Measurements from ENCODE around the gene CEP89.

CEP89 gene

DNA sequence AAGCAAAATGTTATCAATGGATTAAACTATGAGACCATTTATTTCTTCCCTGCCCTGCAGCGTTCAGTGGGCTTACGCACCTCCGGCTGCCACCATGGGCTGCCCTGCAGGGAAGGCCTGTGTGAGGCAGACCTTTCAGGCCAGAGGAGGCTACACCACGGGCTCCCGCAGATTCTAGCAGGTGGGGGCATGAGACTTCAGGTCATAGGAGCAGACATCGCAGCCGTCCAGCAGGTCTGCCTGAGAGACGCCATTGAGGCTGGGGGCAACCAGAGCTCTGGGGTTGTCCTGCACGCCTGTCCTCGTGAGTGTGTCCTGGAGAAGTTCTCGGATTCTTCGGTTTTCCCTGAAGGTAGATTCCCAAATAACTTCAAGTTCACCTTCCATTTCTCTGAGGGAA, 92.8 kb downstream of the CEP89 start:
- H3K27me3 ChIP-seq: no peaks in the 10 kb centered on the region
- no peak for DNase-seq
- H3K4me1 ChIP-seq: no peaks in the 10 kb centered on the region
- H3K36me3 ChIP-seq: no peaks in the 10 kb centered on the region
- H3K4me3 ChIP-seq (ENCODE audit: low read depth, low read length): no peak overlapping the region
- TF ChIP-seq, protein P1, sequence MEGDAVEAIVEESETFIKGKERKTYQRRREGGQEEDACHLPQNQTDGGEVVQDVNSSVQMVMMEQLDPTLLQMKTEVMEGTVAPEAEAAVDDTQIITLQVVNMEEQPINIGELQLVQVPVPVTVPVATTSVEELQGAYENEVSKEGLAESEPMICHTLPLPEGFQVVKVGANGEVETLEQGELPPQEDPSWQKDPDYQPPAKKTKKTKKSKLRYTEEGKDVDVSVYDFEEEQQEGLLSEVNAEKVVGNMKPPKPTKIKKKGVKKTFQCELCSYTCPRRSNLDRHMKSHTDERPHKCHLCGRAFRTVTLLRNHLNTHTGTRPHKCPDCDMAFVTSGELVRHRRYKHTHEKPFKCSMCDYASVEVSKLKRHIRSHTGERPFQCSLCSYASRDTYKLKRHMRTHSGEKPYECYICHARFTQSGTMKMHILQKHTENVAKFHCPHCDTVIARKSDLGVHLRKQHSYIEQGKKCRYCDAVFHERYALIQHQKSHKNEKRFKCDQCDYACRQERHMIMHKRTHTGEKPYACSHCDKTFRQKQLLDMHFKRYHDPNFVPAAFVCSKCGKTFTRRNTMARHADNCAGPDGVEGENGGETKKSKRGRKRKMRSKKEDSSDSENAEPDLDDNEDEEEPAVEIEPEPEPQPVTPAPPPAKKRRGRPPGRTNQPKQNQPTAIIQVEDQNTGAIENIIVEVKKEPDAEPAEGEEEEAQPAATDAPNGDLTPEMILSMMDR (IDR thresholded peaks at IDR 0.05; ENCODE audit: low read depth, low read length): no peak
- no peaks in the 10 kb centered on the region for H3K9me3 ChIP-seq

GRCh38 chr19:32877977-32878745, 93.6 kb downstream of the CEP89 start:
- TF ChIP-seq, protein P1 (IDR thresholded peaks at IDR 0.05; ENCODE audit: low read depth, low read length): no peak
- Histone ChIP-seq H3K4me3 (ENCODE audit: low read depth, low read length) (no peak overlapping the region), H3K4me1 (no peaks in the 10 kb centered on the region), H3K36me3 (no peaks in the 10 kb centered on the region), H3K9me3 (no peaks in the 10 kb centered on the region), H3K27me3 (no peaks in the 10 kb centered on the region)
- no peak for DNase-seq

- TF ChIP-seq, protein P1 (IDR thresholded peaks at IDR 0.05; ENCODE audit: low read depth, low read length): no peak
- Histone ChIP-seq H3K36me3 (no peaks in the 10 kb centered on the region), H3K4me1 (no peaks in the 10 kb centered on the region), H3K9me3 (no peaks in the 10 kb centered on the region), H3K27me3 (no peaks in the 10 kb centered on the region), H3K4me3 (ENCODE audit: low read depth, low read length) (no peak overlapping the region)
- no peak for DNase-seq
These were observed 94.3 kb downstream of the CEP89 start for GRCh38 chr19:32877323-32877912.

DNA sequence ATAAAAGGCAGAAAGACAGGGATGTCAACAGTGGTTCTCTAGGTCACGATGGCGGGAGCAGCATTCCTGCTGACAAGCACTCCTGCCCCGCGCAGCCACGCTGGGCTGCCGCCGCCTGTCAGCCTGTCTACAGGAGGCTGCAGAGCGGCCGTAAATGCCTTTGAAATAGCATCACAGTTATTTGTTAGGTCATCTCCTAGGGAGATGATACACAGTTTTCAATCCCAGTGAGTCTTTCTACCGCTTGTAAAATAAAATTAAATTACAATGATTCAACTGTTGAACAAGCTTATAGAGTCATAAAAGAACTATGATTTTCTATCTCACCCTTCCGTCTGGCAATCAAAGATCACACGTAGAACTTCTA, 94.9 kb downstream of the CEP89 start:
- no peak overlapping the region for H3K4me3 ChIP-seq (ENCODE audit: low read depth, low read length)
- H3K9me3 ChIP-seq: no peaks in the 10 kb centered on the region
- no peaks in the 10 kb centered on the region for H3K36me3 ChIP-seq
- H3K4me1 ChIP-seq: no peaks in the 10 kb centered on the region
- no peaks in the 10 kb centered on the region for H3K27me3 ChIP-seq
- TF ChIP-seq, protein P1 (IDR thresholded peaks at IDR 0.05; ENCODE audit: low read depth, low read length): no peak
- no peak for DNase-seq

GRCh38 chr19:32876236-32876918, 95.4 kb downstream of the CEP89 start:
- H3K27me3 ChIP-seq: no peaks in the 10 kb centered on the region
- no peaks in the 10 kb centered on the region for H3K9me3 ChIP-seq
- TF ChIP-seq, protein P1 (IDR thresholded peaks at IDR 0.05; ENCODE audit: low read depth, low read length): no peak
- no peaks in the 10 kb centered on the region for H3K36me3 ChIP-seq
- no peaks in the 10 kb centered on the region for H3K4me1 ChIP-seq
- no peak for DNase-seq
- no peak overlapping the region for H3K4me3 ChIP-seq (ENCODE audit: low read depth, low read length)

DNA sequence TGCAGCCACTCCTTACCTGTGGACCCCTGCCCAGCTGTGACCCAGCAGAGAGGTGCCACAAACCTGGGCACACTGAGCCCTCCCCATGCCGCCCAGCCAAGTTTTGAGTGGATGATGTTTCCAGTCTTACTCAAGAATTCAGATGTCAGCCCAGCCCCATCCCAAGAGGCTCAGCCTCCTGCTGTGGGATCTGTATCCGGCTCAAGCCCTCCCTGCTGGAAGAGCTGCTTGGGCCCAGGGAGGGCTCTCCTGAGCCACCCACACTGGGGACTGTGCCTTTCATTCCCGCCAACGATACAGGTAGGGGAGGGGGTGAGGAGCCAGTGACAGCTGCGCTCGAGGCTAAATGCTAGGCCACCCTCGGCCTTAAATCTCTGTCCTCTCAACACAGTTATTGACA, 96.3 kb downstream of the CEP89 start:
- TF ChIP-seq, protein P1 (IDR thresholded peaks at IDR 0.05; ENCODE audit: low read depth, low read length): no peak
- Histone ChIP-seq H3K4me1 (no peaks in the 10 kb centered on the region), H3K9me3 (no peaks in the 10 kb centered on the region), H3K27me3 (no peaks in the 10 kb centered on the region), H3K4me3 (ENCODE audit: low read depth, low read length) (no peak overlapping the region), H3K36me3 (no peaks in the 10 kb centered on the region)
- DNase-seq: no peak
